ENCODE data around the gene DGKB.

- no peak for TF ChIP-seq CTCF (IDR thresholded peaks at IDR 0.05)
- TF ChIP-seq POLR2A (IDR thresholded peaks at IDR 0.05), result no peak
Measured at GRCh38 chr7:14886533-14886932, 16.0 kb downstream of the DGKB start.
